Measurements from ENCODE around the gene CLDN3. TPM values are rescaled to one million over a fixed set of nuclear protein-coding genes. Genes with fewer than 3 reads are reported as not detected.

Gene CLDN3
- total and polyA plus RNA-seq, 9 of the 15 experiments (the other 6 are each of a cell fraction or from before 2014, with no cell fraction given), result 0.29 TPM; not detected in 8

DNA sequence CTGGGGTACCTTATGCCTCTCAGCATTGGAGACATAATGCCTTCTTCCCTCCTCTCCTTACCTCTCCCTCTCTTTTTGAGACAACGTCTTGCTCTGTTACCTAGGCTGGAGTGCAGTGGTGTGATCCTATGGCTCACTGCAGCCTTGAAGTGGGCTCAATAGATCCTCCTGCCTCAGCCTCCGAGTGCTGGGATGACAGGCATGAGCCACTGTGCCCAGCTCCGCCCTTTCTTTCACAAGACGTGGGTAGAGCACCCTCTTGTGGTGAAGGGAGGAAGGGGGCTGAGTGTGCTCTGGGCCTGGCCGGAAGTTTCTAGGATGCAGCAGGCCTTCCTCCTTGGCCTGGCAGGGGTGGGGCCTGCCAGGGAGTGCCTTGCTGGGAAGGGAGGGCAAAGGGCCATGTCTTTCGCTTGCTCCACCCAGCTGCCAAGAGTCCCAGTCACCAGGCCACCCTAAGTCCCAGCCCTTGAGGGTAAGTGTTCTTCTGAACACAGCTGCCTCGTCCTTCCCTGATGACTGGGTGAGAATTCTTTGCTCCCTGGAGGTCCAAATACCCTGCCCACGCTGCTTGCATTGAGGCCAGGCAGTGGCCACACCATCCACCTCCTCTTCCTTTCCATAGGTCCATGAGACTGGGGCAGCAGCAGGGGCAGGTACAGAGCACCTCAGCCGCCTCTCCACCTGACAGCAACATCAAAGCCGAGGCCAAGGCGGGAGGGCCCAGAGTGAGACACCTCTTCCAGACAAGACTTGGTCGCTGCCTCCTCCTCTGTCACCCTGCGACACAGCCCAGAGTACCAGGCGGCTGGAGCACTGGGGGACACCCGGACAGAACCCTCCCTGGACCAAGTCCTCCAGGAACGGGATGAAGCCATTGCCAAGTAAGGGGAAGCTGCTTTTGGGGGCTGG is 35.2 kb downstream of the CLDN3 start (continued):
- TF ChIP-seq, protein P1, sequence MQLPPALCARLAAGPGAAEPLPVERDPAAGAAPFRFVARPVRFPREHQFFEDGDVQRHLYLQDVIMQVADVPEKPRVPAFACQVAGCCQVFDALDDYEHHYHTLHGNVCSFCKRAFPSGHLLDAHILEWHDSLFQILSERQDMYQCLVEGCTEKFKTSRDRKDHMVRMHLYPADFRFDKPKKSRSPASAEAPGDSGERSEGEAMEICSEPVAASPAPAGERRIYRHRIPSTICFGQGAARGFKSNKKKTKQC (CRISPR knock-in tag; IDR thresholded peaks at IDR 0.05), result no peak
- TF ChIP-seq, protein P2, sequence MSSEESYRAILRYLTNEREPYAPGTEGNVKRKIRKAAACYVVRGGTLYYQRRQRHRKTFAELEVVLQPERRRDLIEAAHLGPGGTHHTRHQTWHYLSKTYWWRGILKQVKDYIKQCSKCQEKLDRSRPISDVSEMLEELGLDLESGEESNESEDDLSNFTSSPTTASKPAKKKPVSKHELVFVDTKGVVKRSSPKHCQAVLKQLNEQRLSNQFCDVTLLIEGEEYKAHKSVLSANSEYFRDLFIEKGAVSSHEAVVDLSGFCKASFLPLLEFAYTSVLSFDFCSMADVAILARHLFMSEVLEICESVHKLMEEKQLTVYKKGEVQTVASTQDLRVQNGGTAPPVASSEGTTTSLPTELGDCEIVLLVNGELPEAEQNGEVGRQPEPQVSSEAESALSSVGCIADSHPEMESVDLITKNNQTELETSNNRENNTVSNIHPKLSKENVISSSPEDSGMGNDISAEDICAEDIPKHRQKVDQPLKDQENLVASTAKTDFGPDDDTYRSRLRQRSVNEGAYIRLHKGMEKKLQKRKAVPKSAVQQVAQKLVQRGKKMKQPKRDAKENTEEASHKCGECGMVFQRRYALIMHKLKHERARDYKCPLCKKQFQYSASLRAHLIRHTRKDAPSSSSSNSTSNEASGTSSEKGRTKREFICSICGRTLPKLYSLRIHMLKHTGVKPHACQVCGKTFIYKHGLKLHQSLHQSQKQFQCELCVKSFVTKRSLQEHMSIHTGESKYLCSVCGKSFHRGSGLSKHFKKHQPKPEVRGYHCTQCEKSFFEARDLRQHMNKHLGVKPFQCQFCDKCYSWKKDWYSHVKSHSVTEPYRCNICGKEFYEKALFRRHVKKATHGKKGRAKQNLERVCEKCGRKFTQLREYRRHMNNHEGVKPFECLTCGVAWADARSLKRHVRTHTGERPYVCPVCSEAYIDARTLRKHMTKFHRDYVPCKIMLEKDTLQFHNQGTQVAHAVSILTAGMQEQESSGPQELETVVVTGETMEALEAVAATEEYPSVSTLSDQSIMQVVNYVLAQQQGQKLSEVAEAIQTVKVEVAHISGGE (CRISPR knock-in tag; IDR thresholded peaks at IDR 0.05), result no peak
- TF ChIP-seq ZNF232 (CRISPR knock-in tag; IDR thresholded peaks at IDR 0.05) (no peak), KAT7 (CRISPR knock-in tag; IDR thresholded peaks at IDR 0.05; ENCODE audit: borderline replicate concordance) (peak; percentile 8; the same call in 1 of the 2 replicates), ZNF274 (IDR thresholded peaks at IDR 0.05; ENCODE audit: borderline replicate concordance, low read depth, low read length) (no peak), ZNF699 (CRISPR knock-in tag; IDR thresholded peaks at IDR 0.05; ENCODE audit: insufficient replicate concordance) (no peak), ZNF263 (CRISPR knock-in tag; IDR thresholded peaks at IDR 0.05; ENCODE audit: borderline replicate concordance) (peak; percentile 87), BHLHE40 (IDR thresholded peaks at IDR 0.05; ENCODE audit: low read length) (peak; percentile 60), KDM4B (IDR thresholded peaks at IDR 0.05; ENCODE audit: borderline replicate concordance in 2 of 2, low read depth in 1 of 2) (0 out of 4 replicates have a peak, but pooled peaks of 1 of the 2 experiments have one; percentile 47), NEUROD1 (IDR thresholded peaks at IDR 0.05; ENCODE audit: borderline replicate concordance, low read depth, low read length, partially characterized antibody) (peak; percentile 17), ZNF830 (CRISPR knock-in tag; IDR thresholded peaks at IDR 0.05) (no peak), CTBP1 (IDR thresholded peaks at IDR 0.05; ENCODE audit: borderline replicate concordance) (peak; percentile 92), TAF9B (IDR thresholded peaks at IDR 0.05; ENCODE audit: partially characterized antibody) (no peak), SIN3B (IDR thresholded peaks at IDR 0.05; ENCODE audit: low read depth) (no peak), MAZ (CRISPR knock-in tag; conservative IDR thresholded peaks at IDR 0.05 in 1 of 2, IDR thresholded peaks at IDR 0.05 in 1 of 2) (peak; percentile 64 to 87)
- TF ChIP-seq, protein P3, sequence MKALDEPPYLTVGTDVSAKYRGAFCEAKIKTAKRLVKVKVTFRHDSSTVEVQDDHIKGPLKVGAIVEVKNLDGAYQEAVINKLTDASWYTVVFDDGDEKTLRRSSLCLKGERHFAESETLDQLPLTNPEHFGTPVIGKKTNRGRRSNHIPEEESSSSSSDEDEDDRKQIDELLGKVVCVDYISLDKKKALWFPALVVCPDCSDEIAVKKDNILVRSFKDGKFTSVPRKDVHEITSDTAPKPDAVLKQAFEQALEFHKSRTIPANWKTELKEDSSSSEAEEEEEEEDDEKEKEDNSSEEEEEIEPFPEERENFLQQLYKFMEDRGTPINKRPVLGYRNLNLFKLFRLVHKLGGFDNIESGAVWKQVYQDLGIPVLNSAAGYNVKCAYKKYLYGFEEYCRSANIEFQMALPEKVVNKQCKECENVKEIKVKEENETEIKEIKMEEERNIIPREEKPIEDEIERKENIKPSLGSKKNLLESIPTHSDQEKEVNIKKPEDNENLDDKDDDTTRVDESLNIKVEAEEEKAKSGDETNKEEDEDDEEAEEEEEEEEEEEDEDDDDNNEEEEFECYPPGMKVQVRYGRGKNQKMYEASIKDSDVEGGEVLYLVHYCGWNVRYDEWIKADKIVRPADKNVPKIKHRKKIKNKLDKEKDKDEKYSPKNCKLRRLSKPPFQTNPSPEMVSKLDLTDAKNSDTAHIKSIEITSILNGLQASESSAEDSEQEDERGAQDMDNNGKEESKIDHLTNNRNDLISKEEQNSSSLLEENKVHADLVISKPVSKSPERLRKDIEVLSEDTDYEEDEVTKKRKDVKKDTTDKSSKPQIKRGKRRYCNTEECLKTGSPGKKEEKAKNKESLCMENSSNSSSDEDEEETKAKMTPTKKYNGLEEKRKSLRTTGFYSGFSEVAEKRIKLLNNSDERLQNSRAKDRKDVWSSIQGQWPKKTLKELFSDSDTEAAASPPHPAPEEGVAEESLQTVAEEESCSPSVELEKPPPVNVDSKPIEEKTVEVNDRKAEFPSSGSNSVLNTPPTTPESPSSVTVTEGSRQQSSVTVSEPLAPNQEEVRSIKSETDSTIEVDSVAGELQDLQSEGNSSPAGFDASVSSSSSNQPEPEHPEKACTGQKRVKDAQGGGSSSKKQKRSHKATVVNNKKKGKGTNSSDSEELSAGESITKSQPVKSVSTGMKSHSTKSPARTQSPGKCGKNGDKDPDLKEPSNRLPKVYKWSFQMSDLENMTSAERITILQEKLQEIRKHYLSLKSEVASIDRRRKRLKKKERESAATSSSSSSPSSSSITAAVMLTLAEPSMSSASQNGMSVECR (CRISPR knock-in tag; IDR thresholded peaks at IDR 0.05), result no peak
